ENCODE data around the gene UROS. TPM values are rescaled to one million over a fixed set of nuclear protein-coding genes. Genes with fewer than 3 reads are reported as not detected.

The UROS gene
- total RNA-seq, 4 donors from 2014 or later = 34.7 to 57.8 (median 39.2) TPM

- H3K36me3 ChIP-seq = peaks cover 0 to 37% (median 0%) of the 10 kb centered on the region in 3 donors
These were observed 36.2 kb upstream of the UROS start for GRCh38 chr10:125859128-125859817.

GRCh38 chr10:125857185-125857760 lies 34.2 kb upstream of the UROS start:
- no peaks in the 10 kb centered on the region for H3K27me3 ChIP-seq
- no peak overlapping the region for H3K27ac ChIP-seq
- TF ChIP-seq, protein P1, sequence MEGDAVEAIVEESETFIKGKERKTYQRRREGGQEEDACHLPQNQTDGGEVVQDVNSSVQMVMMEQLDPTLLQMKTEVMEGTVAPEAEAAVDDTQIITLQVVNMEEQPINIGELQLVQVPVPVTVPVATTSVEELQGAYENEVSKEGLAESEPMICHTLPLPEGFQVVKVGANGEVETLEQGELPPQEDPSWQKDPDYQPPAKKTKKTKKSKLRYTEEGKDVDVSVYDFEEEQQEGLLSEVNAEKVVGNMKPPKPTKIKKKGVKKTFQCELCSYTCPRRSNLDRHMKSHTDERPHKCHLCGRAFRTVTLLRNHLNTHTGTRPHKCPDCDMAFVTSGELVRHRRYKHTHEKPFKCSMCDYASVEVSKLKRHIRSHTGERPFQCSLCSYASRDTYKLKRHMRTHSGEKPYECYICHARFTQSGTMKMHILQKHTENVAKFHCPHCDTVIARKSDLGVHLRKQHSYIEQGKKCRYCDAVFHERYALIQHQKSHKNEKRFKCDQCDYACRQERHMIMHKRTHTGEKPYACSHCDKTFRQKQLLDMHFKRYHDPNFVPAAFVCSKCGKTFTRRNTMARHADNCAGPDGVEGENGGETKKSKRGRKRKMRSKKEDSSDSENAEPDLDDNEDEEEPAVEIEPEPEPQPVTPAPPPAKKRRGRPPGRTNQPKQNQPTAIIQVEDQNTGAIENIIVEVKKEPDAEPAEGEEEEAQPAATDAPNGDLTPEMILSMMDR (IDR thresholded peaks at IDR 0.05) = no peak
- no peak for TF ChIP-seq POLR2A (IDR thresholded peaks at IDR 0.05)
- no peak for DNase-seq
- peaks cover 0 to 35% (median 0%) of the 10 kb centered on the region in 3 donors for H3K36me3 ChIP-seq
- no peaks in the 10 kb centered on the region for H3K9me3 ChIP-seq
- H3K4me3 ChIP-seq = no peak overlapping the region
- H3K4me1 ChIP-seq = no peaks in the 10 kb centered on the region

More at GRCh38 chr10:125859128-125859817, 36.2 kb upstream of the UROS start:
- DNase-seq = no peak
- H3K9me3 ChIP-seq = no peaks in the 10 kb centered on the region
- no peaks in the 10 kb centered on the region for H3K4me1 ChIP-seq
- H3K27ac ChIP-seq = no peak overlapping the region
- no peak overlapping the region for H3K4me3 ChIP-seq
- TF ChIP-seq POLR2A (IDR thresholded peaks at IDR 0.05) = no peak
- TF ChIP-seq, protein P1 (IDR thresholded peaks at IDR 0.05) = no peak
- H3K27me3 ChIP-seq = no peaks in the 10 kb centered on the region

DNA sequence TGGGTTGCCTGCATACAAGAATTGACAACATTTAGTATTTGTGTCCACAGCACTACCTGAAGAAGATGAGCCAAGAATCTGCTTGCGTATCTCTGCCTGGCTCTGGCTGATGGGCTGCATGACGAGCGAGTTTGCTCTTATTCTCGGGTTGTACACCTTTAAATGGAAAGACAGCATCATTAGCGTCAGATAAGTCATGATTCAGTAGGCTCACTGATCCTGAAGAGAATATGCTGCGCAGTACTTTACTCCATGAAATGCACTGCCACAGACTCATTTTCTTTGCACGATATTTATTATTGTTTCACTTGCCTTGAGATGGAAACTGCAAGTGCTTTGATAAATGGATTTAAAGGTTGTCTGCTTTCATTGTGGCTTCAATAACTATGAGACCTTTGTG lies 29.4 kb upstream of the UROS start:
- Histone ChIP-seq H3K9me3 (no peaks in the 10 kb centered on the region), H3K4me3 (no peak overlapping the region), H3K27ac (no peak overlapping the region), H3K27me3 (no peaks in the 10 kb centered on the region), H3K4me1 (no peaks in the 10 kb centered on the region), H3K36me3 (peaks cover 0 to 51% (median 0%) of the 10 kb centered on the region in 3 donors)
- no peak for TF ChIP-seq POLR2A (IDR thresholded peaks at IDR 0.05)
- TF ChIP-seq, protein P1 (IDR thresholded peaks at IDR 0.05) = no peak
- no peak for DNase-seq

- no peak for DNase-seq
- H3K4me3 ChIP-seq = no peak overlapping the region
- no peaks in the 10 kb centered on the region for H3K4me1 ChIP-seq
- no peak for TF ChIP-seq POLR2A (IDR thresholded peaks at IDR 0.05)
- TF ChIP-seq, protein P1 (IDR thresholded peaks at IDR 0.05) = no peak
- H3K36me3 ChIP-seq = peaks cover 0 to 60% (median 0%) of the 10 kb centered on the region in 3 donors
- no peaks in the 10 kb centered on the region for H3K9me3 ChIP-seq
- H3K27ac ChIP-seq = no peak overlapping the region
- no peaks in the 10 kb centered on the region for H3K27me3 ChIP-seq
These were observed 28.0 kb upstream of the UROS start for GRCh38 chr10:125850766-125851731.

DNA sequence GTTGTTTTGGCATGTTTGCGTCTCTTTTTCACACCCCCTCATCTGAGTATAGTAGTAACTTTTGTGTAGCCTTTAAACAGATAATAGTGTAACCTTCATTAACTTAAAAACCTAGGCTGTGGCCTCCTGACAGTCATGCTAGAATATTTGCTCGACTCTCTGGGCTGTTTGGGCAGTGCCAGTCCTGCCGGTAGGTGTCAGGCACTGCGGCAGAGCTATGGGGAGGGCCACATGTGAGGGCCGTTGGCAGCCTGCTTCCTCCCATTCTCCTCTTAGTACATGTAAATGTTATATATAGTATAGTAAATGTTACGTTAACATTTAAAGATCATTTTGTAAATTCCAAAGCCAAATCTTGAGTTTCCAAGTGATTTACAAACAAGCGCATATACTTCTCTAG lies 26.4 kb upstream of the UROS start:
- Histone ChIP-seq H3K4me3 (no peak overlapping the region), H3K36me3 (peaks cover 0 to 54% (median 0%) of the 10 kb centered on the region in 3 donors), H3K9me3 (no peaks in the 10 kb centered on the region), H3K27me3 (no peaks in the 10 kb centered on the region), H3K27ac (no peak overlapping the region), H3K4me1 (no peaks in the 10 kb centered on the region)
- no peak for TF ChIP-seq POLR2A (IDR thresholded peaks at IDR 0.05)
- TF ChIP-seq, protein P1 (IDR thresholded peaks at IDR 0.05) = no peak
- no peak for DNase-seq
